Endothelial cell of umbilical vein (primary cell): ENCODE results near the gene DPEP2.

Experiments used
- CTCF ChIP-seq, 2 donors: IDR thresholded peaks; 1 replicate in 1 of 2; 2 replicates in 1 of 2; pipeline ENCODE4 v1.5.1; 2011; ENCODE audit warnings: low read length in 2 of 2, mild to moderate bottlenecking in 2 of 2, moderate library complexity in 2 of 2, control low read depth in 1 of 2, inconsistent platforms in 1 of 2, low read depth in 1 of 2; ENCODE audit not compliant: insufficient read depth in 1 of 2; ENCODE audit errors: extremely low read depth in 1 of 2
- EZH2 ChIP-seq: IDR thresholded peaks from 2 replicates; pipeline ENCODE4 v1.6.1; 2012; ENCODE audit warnings: borderline replicate concordance, low read depth, mild to moderate bottlenecking, moderate library complexity, low read length, inconsistent platforms; ENCODE audit not compliant: severe bottlenecking
- FOS ChIP-seq: IDR thresholded peaks from 2 replicates; pipeline ENCODE4 v1.6.1; 2011; ENCODE audit warnings: mild to moderate bottlenecking, low read length, moderate library complexity, borderline replicate concordance; ENCODE audit not compliant: insufficient read depth
- MYC ChIP-seq: IDR thresholded peaks from one replicate; pipeline ENCODE4 v1.6.1; 2011; ENCODE audit warnings: mild to moderate bottlenecking, low read depth, low read length
- POLR2A ChIP-seq: IDR thresholded peaks from 2 replicates; pipeline ENCODE4 v1.6.1; 2012; ENCODE audit warnings: low read depth, mild to moderate bottlenecking, control low read depth, low read length

GRCh38 chr16:68037841-68038597, 38.7 kb upstream of the DPEP2 start:
- TF ChIP-seq CTCF (IDR thresholded peaks at IDR 0.05; ENCODE audit: extremely low read depth in 1 of 2, insufficient read depth in 1 of 2, low read depth in 1 of 2, low read length in 2 of 2) (no peak), EZH2 (no peak), MYC (no peak), POLR2A (no peak), FOS (no peak)
